Measurements from ENCODE around the gene CHST15. TPM values are rescaled to one million over a fixed set of nuclear protein-coding genes. Genes with fewer than 3 reads are reported as not detected.
A peak's percentile ranks its signal among the peaks of the same experiment; 100 is the strongest.

Gene CHST15
- total and polyA plus RNA-seq, 2 of the 13 experiments (the other 11 are each of a cell fraction or from before 2014, with no cell fraction given): 1.4 to 94.7 TPM

- TF ChIP-seq ZNF24 (IDR thresholded peaks at IDR 0.05): no peak
- TF ChIP-seq MIER3 (CRISPR knock-in tag; IDR thresholded peaks at IDR 0.05; ENCODE audit: borderline replicate concordance): 0 out of 2 replicates have a peak, but pooled peaks have one; percentile 94
- TF ChIP-seq ZFP62 (CRISPR knock-in tag; IDR thresholded peaks at IDR 0.05): no peak
- TF ChIP-seq ZBTB25 (CRISPR knock-in tag; IDR thresholded peaks at IDR 0.05): peak; percentile 86
- peak; percentile 77; the same call in 1 of the 2 replicates for TF ChIP-seq SMYD3 (CRISPR knock-in tag; IDR thresholded peaks at IDR 0.05)
- peak; percentile 90; the same call in 1 of the 2 replicates for TF ChIP-seq AHDC1 (CRISPR knock-in tag; IDR thresholded peaks at IDR 0.05; ENCODE audit: borderline replicate concordance)
- peak; percentile 75; the same call in 1 of the 2 replicates for TF ChIP-seq KAT7 (CRISPR knock-in tag; IDR thresholded peaks at IDR 0.05; ENCODE audit: borderline replicate concordance)
- peak; percentile 82 for TF ChIP-seq MXD3 (CRISPR knock-in tag; IDR thresholded peaks at IDR 0.05)
- no peak for TF ChIP-seq U2AF1 (optimal IDR thresholded peaks at IDR 0.05; ENCODE audit: low read depth, low read length)
- no peak; the same call in 1 of the 2 replicates for TF ChIP-seq ZNF800 (CRISPR knock-in tag; IDR thresholded peaks at IDR 0.05)
- TF ChIP-seq CSRNP2 (CRISPR knock-in tag; conservative IDR thresholded peaks at IDR 0.05; ENCODE audit: low read depth): no peak
- TF ChIP-seq HMGXB4 (CRISPR knock-in tag; IDR thresholded peaks at IDR 0.05; ENCODE audit: borderline replicate concordance in 1 of 2, low read depth in 1 of 2): peak; percentile 68 to 72; a peak in 3 of 4 replicates
Observed at GRCh38 chr10:124035928-124036558, 57.4 kb downstream of the CHST15 start (continued).

Data from HepG2 (cell line).